ENCODE measurements around the gene EMILIN2.

EMILIN2 gene

GRCh38 chr18:2919600-2919999, 72.8 kb downstream of the EMILIN2 start (continued):
- no peak for TF ChIP-seq PRDM10 (tag by site-specific recombination; IDR thresholded peaks at IDR 0.05)
- TF ChIP-seq ZNF138 (tag by site-specific recombination; IDR thresholded peaks at IDR 0.05; ENCODE audit: borderline replicate concordance): no peak
- TF ChIP-seq ZNF324 (tag by site-specific recombination; IDR thresholded peaks at IDR 0.05): no peak
- no peak for TF ChIP-seq ZNF660 (tag by site-specific recombination; IDR thresholded peaks at IDR 0.05)
- no peak for TF ChIP-seq KLF10 (tag by site-specific recombination; IDR thresholded peaks at IDR 0.05)
- TF ChIP-seq GFI1B (tag by site-specific recombination; IDR thresholded peaks at IDR 0.05): no peak
- no peak for TF ChIP-seq SP3 (tag by site-specific recombination; IDR thresholded peaks at IDR 0.05)
- TF ChIP-seq BCL11A (tag by site-specific recombination; IDR thresholded peaks at IDR 0.05; ENCODE audit: low read depth): no peak
- TF ChIP-seq ZNF791 (tag by site-specific recombination; IDR thresholded peaks at IDR 0.05): no peak
- TF ChIP-seq AEBP2 (tag by site-specific recombination; IDR thresholded peaks at IDR 0.05; ENCODE audit: borderline replicate concordance): no peak

GRCh38 chr18:2920027-2920426, 73.2 kb downstream of the EMILIN2 start:
- TF ChIP-seq ZBTB20 (tag by site-specific recombination; IDR thresholded peaks at IDR 0.05): no peak
- TF ChIP-seq BCL6B (tag by site-specific recombination; IDR thresholded peaks at IDR 0.05): no peak
- H3K4me1 ChIP-seq (ENCODE audit: control insufficient read depth, insufficient read depth, low read length): no peaks in the 10 kb centered on the region
- POLR2A ChIA-PET: no interaction called here
- CTCF ChIA-PET: interaction anchor here (1.5 kb wide), 1 partner anchor 326 kb away, joined by 5 read pairs; no protein-coding TSS in a partner anchor
- H3K4me3 ChIP-seq (ENCODE audit: low read depth, low read length): no peak overlapping the region
- no peak overlapping the region for H3K27ac ChIP-seq (ENCODE audit: extremely low read depth, low read depth, low read length)
- H3K36me3 ChIP-seq (ENCODE audit: control insufficient read depth in 2 of 2, insufficient read depth in 1 of 2, low read length in 2 of 2): peaks cover 8 to 38% of the 10 kb centered on the region in 2 experiments; a peak in 2 of 3 replicates
- no peaks in the 10 kb centered on the region for H3K9me3 ChIP-seq (ENCODE audit: control insufficient read depth, insufficient read depth, low read depth, low read length)

- H3K36me3 ChIP-seq (ENCODE audit: control insufficient read depth in 2 of 2, insufficient read depth in 1 of 2, low read length in 2 of 2): peaks cover 8 to 35% of the 10 kb centered on the region in 2 experiments; a peak in 2 of 3 replicates
- no peaks in the 10 kb centered on the region for H3K9me3 ChIP-seq (ENCODE audit: control insufficient read depth, insufficient read depth, low read depth, low read length)
- ChIA-PET POLR2A (no interaction called here), CTCF (no interaction called here)
- H3K4me1 ChIP-seq (ENCODE audit: control insufficient read depth, insufficient read depth, low read length): no peaks in the 10 kb centered on the region
- no peak overlapping the region for H3K4me3 ChIP-seq (ENCODE audit: low read depth, low read length)
- H3K27ac ChIP-seq (ENCODE audit: extremely low read depth, low read depth, low read length): no peak overlapping the region
- TF ChIP-seq ZNF202 (tag by site-specific recombination; IDR thresholded peaks at IDR 0.05; ENCODE audit: borderline replicate concordance) (no peak), ZNF704 (tag by site-specific recombination; IDR thresholded peaks at IDR 0.05) (no peak), PRDM4 (tag by site-specific recombination; IDR thresholded peaks at IDR 0.05) (no peak), ZFP3 (tag by site-specific recombination; IDR thresholded peaks at IDR 0.05; ENCODE audit: low read depth) (no peak), ZNF112 (tag by site-specific recombination; IDR thresholded peaks at IDR 0.05) (no peak), PRDM10 (tag by site-specific recombination; IDR thresholded peaks at IDR 0.05) (no peak), TCF7L2 (IDR thresholded peaks at IDR 0.05; ENCODE audit: borderline replicate concordance, low read depth, low read length) (no peak)
Observed at GRCh38 chr18:2920546-2921343, 73.9 kb downstream of the EMILIN2 start.

Measured in HEK293 (cell line).